Effector CD4-positive, alpha-beta T cell (primary cell): ENCODE results near the gene ERC2.

ENCODE experiments used
- DNase-seq: peaks from one replicate; pipeline ENCODE4 v3.0.0-alpha.2; 2020

ERC2 gene

DNA sequence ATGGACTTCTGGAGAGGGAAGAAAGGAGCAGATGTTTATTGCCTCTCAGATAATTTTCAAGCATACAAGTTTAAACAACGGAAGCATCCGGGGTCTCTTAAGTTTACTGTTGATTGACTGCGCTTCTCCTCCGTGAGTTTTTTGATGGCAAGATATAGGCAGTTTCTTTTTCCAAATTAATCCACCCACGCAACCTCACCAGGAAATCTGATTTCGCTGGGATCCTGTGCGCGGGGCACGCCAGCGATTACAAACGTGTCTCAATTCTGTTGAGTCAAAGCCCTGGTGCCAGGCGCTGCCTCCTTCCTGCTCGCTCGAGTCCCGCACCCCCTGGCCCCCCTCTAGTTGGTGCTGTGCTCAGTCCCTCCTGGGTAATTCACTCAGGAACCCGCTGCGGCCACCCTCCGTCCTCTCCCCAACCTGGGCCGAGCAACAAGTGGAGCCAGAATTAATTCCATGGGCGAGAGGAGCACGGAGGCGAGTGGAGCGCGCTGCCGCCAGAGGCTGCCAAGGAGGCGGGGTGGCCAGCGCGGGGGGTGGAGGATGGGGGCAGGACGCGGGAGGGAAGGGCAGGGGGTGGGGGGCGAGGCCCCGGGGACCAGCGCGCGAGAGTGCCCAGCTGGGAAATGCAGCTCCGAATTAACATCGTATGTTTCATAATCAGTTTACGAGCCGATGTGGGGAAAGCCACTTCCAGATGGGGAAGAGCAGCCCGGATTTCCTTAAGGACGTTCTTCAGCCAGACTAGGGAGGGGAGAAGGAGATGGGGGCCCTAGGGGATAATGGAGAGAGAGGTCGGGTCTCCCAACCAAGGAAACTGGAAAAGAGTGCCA, 987.1 kb downstream of the ERC2 start:
- DNase-seq: no peak

DNA sequence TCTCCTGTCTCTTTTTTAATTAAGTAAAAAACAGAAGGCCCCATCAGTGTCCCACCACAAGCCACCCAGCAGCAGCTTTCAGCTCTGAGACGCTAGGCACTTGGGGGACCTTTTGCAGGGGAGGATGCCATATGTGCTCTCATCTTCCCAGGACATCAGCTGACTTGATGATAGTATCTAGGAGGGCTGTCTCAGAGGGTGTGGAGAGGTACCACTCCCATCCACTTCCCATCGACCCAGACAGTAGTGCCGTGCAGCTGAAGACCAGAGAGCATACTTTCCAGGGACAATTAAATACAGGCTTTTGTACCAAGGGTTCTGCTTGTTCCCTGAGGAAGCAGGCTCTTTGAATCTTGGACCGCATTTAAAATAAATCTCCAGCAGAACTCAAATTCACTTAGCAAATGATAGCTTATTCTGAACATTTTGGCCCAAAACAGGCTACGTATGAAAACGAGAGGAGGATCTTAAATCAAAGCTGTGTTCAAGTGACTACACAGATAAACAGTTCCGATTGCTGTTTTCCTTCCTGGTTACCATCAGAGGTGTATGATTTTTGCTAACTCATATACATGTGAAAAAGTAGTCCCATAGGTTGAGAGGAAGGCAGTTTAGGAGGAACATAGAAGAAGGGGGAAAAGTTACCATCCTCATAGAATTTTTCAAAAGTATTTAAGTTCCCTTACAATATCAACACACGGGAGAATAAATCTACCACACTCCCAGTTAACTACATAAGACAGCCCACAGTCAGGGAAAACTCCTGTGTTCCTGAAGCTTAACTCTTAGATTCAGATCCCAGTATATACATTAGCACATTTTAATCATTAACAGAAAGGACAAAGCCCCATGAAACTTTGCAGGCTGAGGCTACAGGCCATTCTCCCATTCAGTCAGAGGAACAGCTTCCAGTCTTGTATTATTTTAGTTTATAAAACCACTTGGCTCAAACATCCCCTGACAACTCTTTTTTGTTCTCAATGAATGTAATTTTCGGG, 990.7 kb downstream of the ERC2 start:
- DNase-seq: no peak

DNA sequence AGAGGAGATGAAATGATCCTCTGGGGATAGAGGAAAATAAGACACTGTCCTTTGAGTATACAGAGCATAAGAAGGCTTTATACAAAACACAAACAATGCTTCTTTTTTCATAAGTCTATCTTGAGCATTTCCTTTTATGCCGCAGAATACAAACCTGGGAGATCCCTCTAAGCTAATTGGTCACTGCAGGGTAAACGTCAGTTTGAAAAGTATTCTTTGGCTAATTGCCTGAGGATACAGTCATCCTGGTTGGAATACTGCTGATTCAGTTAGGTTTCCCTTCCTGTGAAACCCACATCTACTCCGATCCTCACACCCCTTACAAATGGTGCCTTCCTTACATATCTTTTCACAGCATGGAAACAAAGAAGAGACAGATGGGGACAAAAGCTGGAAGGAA, 991.8 kb downstream of the ERC2 start:
- DNase-seq: no peak

DNA sequence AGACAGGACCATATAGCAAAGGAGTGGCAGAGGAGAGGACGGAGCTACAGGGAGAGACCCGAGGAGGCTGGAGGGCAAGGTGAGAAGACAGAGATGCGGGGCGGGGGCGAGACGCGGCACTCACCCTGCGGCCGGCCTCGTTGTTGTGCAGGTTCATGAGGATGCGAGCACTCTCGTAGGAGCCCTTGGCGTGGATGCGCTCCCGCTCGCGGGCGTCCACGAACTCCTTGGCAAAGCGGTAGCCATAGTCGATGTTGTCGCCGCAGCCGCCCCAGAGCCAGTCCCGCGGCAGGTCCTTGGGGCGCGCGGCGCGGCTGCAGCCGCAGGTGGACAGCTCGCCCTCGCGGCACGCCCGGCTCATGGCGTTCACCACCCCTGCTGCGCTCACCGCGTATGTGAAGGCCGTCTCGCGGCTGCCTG, 994.0 kb downstream of the ERC2 start:
- no peak for DNase-seq

DNA sequence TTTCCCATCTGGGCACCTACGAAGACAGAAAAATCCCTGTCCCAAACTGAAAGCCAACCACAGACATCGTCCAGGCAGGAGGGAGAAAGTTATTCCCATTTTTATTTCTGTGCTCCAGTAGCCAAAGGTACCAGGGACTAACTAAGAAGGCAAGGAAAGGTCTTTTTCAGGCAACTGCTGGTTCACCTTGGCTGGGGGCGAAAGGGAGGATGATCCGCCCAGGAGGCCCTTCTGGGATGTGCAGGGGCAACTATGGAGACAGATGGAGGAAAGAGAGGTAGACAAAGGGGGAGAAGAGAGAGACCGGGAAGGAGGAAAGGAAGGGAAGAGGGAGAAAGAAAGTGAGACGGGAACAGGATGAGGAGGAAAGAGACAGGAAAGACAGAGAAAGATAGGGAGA, 994.5 kb downstream of the ERC2 start:
- DNase-seq: no peak

DNA sequence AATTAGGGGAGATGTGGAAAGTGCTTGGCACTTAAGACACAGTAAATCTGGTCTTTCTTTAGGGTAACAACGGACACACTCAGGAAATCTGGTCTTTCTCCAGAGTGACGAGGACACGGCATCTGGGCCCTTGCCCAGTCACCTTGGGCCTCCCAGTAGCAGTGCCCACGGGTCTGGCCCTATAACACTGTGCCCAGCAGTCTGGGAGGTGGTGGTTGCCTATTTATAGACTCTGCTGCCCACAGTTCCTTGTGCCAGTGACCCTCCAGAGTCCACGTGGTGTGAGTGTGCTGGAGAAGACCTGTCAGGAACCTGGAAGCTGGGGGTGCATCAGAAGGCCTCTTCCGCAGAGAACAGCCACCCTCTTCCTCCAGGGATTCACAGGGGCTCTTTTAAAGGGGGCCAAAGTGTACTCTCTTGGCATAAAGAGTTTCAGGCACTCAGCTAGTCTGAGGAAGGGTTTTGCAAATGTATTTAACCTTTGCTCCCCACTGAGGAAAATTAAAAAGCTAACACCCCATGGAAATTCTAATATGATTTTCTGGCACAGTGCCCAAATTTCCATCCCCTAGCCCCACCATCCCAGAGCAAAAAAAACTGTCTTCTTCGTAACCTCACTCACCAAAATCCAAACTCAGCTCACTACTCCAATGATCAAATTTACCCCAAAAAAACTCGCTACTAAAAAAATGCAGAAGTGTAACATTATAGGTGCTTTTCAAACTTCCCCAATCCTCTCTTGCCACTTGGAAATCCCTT, 996.6 kb downstream of the ERC2 start:
- DNase-seq: no peak

DNA sequence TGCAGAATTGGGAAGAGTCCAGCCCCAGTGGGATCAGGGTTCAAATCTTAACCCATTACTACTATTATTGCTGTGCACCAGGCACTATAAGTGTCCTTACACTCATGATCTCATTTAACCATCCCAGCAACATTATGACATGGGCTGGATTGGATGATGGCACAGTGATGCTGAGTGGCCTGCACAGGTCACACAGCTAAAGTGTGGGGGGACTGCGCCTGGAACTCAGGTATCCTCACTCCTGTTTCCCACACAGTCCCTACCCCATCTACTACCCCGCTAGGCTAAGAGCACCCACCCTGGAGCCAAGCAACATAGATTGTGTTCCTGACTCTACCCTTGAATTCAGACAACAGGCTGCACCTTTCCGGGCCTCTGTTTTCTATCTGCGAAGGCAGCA, 997.2 kb downstream of the ERC2 start:
- no peak for DNase-seq

DNA sequence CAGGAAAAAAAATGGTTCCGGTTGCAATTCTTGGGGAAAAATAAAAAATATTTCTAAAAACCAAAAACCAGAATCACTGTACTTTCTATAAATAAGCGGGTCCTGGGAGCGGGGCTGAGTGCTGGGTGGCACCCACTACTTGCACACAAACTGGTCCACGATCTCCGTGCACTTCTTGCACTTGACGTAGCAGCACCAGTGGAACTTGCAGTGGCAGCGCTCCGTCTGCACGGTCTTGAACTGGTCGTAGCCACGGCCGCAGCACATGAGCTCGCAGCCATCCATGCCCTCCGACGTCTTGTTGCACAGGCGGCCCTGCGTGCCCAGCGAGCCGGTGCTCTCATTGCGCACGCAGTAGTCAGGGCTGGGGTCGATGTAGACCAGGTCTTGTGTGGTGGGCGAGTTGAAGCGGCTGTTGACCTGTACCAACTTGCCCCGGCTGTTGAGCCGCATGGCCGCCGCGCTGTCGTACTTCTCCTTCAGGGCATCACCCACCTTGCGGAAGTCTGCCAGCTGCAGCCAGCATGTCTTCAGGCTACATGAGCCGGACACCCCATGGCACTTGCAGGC, 998.2 kb downstream of the ERC2 start:
- DNase-seq: no peak

DNA sequence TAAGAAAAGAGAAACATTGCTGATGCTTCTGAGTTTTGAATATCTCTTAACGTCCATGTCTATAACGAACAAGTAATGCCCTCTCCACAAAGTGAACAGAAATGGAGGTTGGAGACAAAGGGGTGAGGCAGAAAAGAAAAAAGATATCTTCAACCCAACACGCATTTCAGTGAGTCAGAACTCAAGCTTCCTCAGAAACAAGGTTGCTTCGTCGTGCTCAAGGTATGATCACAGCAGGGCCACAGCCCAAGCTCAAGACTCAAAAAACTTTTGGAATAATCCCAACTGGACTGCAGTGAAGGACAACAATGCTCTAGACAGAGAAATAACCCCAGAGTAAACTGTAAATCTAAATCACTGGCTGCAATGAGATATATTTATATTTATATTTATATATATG, 1000.0 kb downstream of the ERC2 start:
- DNase-seq: no peak

DNA sequence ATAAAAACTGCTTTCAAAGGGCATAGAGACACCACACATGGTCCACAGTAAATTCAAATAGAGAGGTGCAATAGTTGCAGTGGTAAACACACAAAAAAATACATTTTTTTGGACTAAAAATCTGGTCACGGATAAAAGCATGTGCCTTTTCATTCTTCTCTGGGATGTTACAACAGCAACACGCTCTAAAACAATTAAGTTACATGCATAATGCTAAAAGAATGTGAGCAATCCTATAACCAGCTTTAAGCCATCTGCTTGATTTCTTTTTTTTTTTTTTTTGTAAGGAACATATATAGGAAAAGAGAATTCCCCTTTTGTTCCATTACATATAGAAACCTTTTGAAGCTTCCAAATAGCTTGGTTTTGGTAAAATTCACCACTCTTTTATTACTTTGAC, 1001.2 kb downstream of the ERC2 start:
- DNase-seq: no peak

DNA sequence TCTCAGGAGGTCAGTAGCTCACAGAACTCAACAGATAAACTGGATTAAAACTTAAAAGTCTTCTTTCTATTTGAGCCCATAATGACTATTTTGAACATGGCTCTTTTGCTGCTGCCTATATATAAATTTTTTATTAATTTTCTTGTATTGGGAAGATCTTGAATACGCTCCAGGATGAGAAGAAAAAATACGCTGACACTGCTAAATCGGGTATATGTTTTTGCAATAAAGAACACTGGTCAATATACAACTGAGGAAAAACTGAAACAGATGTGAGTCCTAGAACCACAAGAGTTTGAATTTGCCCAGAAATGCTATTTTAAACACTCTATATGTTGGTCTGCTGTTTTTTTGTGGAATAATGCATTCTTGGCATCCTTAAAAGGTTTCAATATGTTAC, 1001.7 kb downstream of the ERC2 start:
- no peak for DNase-seq

DNA sequence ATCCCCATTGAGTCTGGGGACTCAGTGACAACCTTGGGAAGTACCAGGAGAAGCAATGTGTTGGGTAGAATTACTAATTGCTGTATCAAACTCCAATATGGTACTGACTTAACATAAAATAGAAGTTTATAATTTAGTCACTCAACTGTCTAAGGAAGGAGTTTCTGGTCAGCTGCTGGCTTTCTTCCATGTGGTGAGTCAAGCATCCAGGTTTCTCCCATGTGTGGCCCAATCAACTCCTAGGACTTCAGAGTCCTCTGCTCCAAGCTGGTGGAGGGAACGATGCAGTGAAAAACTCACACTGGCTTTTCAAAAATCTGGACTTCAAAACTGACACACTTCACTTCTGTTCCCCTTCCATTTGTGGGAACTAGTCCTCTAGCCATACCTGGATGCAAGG, 1006.4 kb downstream of the ERC2 start:
- no peak for DNase-seq

DNA sequence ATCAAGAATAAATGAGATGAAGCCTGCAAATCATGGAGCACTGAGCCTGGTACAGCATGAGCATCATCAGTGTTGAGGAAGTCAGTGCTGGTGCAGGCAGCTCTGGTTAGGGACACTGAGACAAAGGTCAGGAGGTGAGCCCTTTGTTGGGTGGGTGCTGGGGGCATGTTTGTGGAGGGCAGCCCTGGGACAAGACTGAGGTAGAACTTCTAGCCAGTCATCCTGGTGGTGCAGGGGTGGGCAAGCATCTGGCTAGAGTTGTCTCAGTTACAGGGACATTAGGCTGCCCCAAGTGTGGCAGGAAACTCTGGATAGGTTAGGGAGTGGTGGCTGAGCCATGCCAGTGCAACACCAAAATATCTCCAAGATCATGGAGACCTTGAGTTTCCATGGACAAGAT, 1008.4 kb downstream of the ERC2 start:
- DNase-seq: no peak
